ENCODE results near the gene JAK3.

DNA sequence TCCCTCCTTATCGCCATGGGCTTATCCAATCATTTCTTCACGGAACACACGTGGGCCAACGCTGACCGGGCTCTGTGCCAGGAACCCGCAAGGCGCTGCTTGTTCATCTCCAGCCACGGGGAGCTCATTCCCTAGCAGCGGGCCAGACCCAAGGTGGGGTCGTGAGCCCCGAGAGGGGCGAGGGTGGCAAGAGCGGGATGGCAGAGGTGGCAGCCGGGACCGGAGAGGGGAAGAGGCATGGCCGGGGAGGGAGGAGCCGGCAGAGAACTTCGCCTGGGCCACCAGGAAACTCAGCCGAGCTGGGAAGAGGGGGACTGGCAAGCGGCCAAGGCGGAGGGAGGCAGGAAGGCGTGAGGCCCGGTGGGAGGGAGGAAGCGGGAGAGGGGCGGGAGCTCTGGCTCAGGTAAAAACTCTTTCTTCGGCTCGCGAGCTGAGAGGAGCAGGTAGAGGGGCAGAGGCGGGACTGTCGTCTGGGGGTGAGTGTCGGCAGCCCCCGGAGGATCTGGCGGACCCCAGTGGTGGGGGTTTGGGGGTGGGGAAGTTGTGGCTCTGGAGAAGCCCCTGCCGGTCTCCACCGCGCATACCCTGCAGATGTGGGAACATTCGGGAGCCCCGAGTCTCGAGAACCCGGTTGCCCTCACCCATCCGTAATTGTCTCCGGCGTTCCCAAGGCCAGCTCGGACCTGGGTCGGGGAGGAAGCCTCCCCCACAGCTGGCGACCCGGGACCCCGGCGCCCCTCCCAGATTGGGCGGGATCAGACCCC lies 52.9 kb downstream of the JAK3 start, which contains the start of gene B3GNT3:
- TF ChIP-seq, protein P1, sequence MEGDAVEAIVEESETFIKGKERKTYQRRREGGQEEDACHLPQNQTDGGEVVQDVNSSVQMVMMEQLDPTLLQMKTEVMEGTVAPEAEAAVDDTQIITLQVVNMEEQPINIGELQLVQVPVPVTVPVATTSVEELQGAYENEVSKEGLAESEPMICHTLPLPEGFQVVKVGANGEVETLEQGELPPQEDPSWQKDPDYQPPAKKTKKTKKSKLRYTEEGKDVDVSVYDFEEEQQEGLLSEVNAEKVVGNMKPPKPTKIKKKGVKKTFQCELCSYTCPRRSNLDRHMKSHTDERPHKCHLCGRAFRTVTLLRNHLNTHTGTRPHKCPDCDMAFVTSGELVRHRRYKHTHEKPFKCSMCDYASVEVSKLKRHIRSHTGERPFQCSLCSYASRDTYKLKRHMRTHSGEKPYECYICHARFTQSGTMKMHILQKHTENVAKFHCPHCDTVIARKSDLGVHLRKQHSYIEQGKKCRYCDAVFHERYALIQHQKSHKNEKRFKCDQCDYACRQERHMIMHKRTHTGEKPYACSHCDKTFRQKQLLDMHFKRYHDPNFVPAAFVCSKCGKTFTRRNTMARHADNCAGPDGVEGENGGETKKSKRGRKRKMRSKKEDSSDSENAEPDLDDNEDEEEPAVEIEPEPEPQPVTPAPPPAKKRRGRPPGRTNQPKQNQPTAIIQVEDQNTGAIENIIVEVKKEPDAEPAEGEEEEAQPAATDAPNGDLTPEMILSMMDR (conservative IDR thresholded peaks at IDR 0.05; ENCODE audit: low read depth, low read length): no peak
- no peak for TF ChIP-seq RAD21 (IDR thresholded peaks at IDR 0.05; ENCODE audit: low read length)
- TF ChIP-seq SMC3 (IDR thresholded peaks at IDR 0.05; ENCODE audit: low read depth, low read length): no peak
- no peak for TF ChIP-seq BHLHE40 (IDR thresholded peaks at IDR 0.05; ENCODE audit: low read depth, low read length)
- TF ChIP-seq MAFK (IDR thresholded peaks at IDR 0.05; ENCODE audit: low read depth, low read length): no peak
- no peak for TF ChIP-seq CHD1 (IDR thresholded peaks at IDR 0.05; ENCODE audit: low read depth, low read length)
- no peak for TF ChIP-seq POLR2A (IDR thresholded peaks at IDR 0.05; ENCODE audit: low read depth, low read length)
- TF ChIP-seq MXI1 (IDR thresholded peaks at IDR 0.05; ENCODE audit: borderline replicate concordance, low read depth, low read length): no peak
- no peak for TF ChIP-seq NFE2L2 (IDR thresholded peaks at IDR 0.05; ENCODE audit: low read depth, low read length)
- TF ChIP-seq RFX5 (IDR thresholded peaks at IDR 0.05; ENCODE audit: low read depth, low read length): no peak
- no peak for TF ChIP-seq CEBPB (IDR thresholded peaks at IDR 0.05; ENCODE audit: low read depth, low read length)
